ENCODE data around the gene NAA25. TPM values are rescaled to one million over a fixed set of nuclear protein-coding genes. Genes with fewer than 3 reads are reported as not detected.

Gene NAA25
- total and polyA plus RNA-seq, 9 of the 15 experiments (the other 6 are each of a cell fraction or from before 2014, with no cell fraction given): 26.6 to 59.6 (median 48.9) TPM

DNA sequence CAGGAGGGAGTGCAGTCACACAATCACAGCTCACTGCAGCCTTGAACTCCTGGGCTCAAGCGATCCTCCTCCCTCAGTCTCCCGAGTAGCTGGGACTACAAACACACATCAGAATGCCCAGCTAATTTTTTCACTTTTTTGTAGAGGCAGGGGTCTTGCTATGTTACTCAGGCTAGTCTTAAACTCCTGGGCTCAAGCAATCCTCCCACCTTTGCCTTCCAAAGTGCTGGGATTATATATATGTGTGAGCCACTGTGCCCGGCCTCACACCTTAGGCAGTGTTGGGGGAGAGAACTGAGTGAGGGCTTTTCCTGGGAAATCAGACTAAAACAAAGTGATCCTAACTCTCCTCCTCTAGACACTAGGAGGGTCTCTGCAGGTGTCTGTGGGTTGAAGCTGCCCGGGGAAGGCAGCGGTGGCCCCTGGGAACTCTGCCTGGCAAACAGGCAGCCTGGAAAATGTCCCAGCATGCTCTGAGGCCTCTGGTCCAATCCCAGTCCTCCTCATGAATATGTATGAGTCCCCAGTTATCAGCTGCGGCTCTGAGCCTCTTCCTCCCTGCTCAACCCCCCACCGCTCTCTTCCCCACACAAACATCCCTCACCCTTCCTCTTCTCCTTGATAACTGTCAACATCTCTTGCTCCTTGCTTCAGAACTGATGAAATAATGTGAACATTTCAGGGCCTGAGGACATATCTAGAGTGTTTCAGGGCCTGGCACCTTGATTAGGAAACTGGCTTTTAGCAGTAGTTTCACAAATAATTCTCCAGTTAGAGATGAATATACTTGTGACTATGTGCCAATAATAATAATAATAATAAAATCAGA is 7.9 kb upstream of the NAA25 start (continued):
- TF ChIP-seq SMAD4 (CRISPR knock-in tag; conservative IDR thresholded peaks at IDR 0.05): peak; percentile 57
- TF ChIP-seq ARID1B (IDR thresholded peaks at IDR 0.05): peak; percentile 64; the same call in 1 of the 2 replicates
- TF ChIP-seq, protein P1, sequence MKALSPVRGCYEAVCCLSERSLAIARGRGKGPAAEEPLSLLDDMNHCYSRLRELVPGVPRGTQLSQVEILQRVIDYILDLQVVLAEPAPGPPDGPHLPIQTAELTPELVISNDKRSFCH (CRISPR knock-in tag; IDR thresholded peaks at IDR 0.05): no peak
- TF ChIP-seq, protein P1 (tag; IDR thresholded peaks at IDR 0.05): 0 out of 2 replicates have a peak, but pooled peaks have one; percentile 61
- TF ChIP-seq, protein P2, sequence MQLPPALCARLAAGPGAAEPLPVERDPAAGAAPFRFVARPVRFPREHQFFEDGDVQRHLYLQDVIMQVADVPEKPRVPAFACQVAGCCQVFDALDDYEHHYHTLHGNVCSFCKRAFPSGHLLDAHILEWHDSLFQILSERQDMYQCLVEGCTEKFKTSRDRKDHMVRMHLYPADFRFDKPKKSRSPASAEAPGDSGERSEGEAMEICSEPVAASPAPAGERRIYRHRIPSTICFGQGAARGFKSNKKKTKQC (CRISPR knock-in tag; IDR thresholded peaks at IDR 0.05): no peak
- TF ChIP-seq EHMT2 (IDR thresholded peaks at IDR 0.05): no peak
- TF ChIP-seq GTF2E2 (tag; IDR thresholded peaks at IDR 0.05): peak; percentile 65; the same call in 1 of the 2 replicates
- no peak for TF ChIP-seq CBX2 (IDR thresholded peaks at IDR 0.05; ENCODE audit: insufficient read depth, low read length, poor library complexity, severe bottlenecking)
- TF ChIP-seq KDM4B (IDR thresholded peaks at IDR 0.05; ENCODE audit: borderline replicate concordance in 2 of 2, low read depth in 1 of 2): peak in 1 of 2 experiments; percentile 58; a peak in 1 of 4 replicates
- TF ChIP-seq GABPB1 (CRISPR knock-in tag; IDR thresholded peaks at IDR 0.05): no peak
- peak; percentile 59 for TF ChIP-seq RBFOX2 (IDR thresholded peaks at IDR 0.05; ENCODE audit: low read depth, low read length)
- TF ChIP-seq LCOR (CRISPR knock-in tag; IDR thresholded peaks at IDR 0.05): 0 out of 2 replicates have a peak, but pooled peaks have one; percentile 29
- TF ChIP-seq ZNF143 (CRISPR knock-in tag; IDR thresholded peaks at IDR 0.05): peak; percentile 54; the same call in 1 of the 2 replicates
- no peak; the same call in 1 of the 2 replicates for TF ChIP-seq BACH1 (tag; IDR thresholded peaks at IDR 0.05)
- peak; percentile 57 for TF ChIP-seq KDM5B (IDR thresholded peaks at IDR 0.05; ENCODE audit: insufficient replicate concordance, low read depth, low read length)
- TF ChIP-seq POLR2A (conservative IDR thresholded peaks at IDR 0.05): peak; percentile 83
- TF ChIP-seq, protein P3, sequence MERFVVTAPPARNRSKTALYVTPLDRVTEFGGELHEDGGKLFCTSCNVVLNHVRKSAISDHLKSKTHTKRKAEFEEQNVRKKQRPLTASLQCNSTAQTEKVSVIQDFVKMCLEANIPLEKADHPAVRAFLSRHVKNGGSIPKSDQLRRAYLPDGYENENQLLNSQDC (CRISPR knock-in tag; IDR thresholded peaks at IDR 0.05): no peak
- TF ChIP-seq, protein P4, sequence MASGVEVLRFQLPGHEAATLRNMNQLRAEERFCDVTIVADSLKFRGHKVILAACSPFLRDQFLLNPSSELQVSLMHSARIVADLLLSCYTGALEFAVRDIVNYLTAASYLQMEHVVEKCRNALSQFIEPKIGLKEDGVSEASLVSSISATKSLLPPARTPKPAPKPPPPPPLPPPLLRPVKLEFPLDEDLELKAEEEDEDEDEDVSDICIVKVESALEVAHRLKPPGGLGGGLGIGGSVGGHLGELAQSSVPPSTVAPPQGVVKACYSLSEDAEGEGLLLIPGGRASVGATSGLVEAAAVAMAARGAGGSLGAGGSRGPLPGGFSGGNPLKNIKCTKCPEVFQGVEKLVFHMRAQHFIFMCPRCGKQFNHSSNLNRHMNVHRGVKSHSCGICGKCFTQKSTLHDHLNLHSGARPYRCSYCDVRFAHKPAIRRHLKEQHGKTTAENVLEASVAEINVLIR (CRISPR knock-in tag; IDR thresholded peaks at IDR 0.05): 0 out of 2 replicates have a peak, but pooled peaks have one; percentile 28
- 0 out of 2 replicates have a peak, but pooled peaks have one; percentile 29 for TF ChIP-seq ZFPM2 (CRISPR knock-in tag; IDR thresholded peaks at IDR 0.05)
- peak; percentile 8; the same call in 1 of the 2 replicates for TF ChIP-seq NR2C1 (IDR thresholded peaks at IDR 0.05)
- no peak for TF ChIP-seq NR2C1 (tag; IDR thresholded peaks at IDR 0.05)
- TF ChIP-seq DNMT1 (IDR thresholded peaks at IDR 0.05): 0 out of 2 replicates have a peak, but pooled peaks have one; percentile 88
- no peak for TF ChIP-seq SAP30 (IDR thresholded peaks at IDR 0.05; ENCODE audit: borderline replicate concordance, insufficient read depth, low read depth, low read length, poor library complexity, severe bottlenecking)
- TF ChIP-seq TAF9B (IDR thresholded peaks at IDR 0.05; ENCODE audit: partially characterized antibody): peak; percentile 30
- peak; percentile 76 to 82; a peak in 3 of 4 replicates for TF ChIP-seq FOXK2 (conservative IDR thresholded peaks at IDR 0.05 in 1 of 2, IDR thresholded peaks at IDR 0.05 in 1 of 2; ENCODE audit: low read depth in 2 of 2)
